ENCODE data around the gene TRMT44.

Gene TRMT44

DNA sequence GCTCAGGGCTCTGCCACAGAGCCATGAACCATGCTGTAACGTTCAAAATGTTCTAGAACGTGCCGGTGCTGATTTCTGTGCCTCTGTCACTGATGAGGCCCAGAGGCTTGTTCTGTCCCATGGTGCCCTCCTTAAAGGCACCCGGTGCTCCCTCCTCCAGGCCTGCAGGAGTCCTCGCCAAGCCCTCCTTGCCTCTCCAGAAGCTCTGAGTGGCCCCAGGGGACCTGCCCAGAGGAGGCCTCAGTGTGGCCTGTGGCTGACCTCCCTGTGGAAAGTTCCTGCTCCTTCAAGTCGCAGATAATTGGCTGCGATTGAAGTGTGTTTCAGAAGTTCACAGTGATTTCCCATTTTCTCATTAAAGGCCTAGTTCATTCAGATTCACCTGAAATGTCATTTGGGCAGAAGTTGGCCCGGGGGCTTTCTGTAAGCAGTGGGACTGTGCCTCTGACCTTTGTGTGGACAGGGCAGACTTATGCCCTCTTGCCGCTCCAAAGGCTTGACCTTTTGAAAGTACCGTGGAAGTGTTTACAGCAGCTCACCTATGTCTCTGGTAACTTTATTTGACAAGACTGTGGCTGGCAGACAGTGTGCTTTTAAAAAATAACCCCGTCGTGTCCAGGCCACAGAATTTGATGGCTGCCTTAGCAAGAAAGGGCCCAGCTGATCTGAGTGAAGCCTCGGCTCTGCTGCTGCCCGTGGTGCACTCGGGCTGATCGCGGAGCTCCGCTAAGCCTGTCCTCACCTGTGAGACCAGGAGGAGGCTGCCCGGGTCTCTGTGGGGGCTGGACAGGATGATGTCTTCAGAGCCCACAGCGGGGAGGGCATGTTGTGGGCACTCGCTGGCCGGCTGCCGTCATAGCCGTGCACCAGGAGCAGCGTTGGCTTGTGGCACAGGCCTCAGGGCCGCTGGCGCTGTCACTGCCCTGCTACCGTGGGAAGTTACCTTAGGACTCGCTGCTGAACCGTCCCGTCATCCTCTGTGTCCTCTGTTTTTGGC is 25.3 kb downstream of the TRMT44 start:
- DNase-seq = no peak

DNA sequence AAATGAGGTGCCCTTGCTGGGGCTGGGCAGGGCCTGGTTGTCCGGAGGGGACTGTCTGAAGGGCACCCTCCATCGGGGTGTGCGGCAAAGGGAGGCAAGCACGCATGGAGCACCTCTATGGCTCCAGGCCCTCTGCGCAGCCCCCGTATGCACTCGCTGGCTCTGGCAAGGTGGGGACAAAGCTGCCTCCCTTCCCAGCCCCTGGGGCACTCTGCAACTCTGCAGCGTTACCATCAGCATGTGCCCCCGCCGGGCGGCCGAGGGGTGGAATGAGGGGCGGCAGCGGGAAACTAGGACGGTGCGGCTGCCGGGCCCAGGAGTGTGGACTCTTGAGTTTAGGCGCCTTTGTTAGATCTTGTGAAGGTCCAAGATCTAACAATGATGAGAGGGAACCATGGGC is 26.4 kb downstream of the TRMT44 start:
- DNase-seq = no peak

DNA sequence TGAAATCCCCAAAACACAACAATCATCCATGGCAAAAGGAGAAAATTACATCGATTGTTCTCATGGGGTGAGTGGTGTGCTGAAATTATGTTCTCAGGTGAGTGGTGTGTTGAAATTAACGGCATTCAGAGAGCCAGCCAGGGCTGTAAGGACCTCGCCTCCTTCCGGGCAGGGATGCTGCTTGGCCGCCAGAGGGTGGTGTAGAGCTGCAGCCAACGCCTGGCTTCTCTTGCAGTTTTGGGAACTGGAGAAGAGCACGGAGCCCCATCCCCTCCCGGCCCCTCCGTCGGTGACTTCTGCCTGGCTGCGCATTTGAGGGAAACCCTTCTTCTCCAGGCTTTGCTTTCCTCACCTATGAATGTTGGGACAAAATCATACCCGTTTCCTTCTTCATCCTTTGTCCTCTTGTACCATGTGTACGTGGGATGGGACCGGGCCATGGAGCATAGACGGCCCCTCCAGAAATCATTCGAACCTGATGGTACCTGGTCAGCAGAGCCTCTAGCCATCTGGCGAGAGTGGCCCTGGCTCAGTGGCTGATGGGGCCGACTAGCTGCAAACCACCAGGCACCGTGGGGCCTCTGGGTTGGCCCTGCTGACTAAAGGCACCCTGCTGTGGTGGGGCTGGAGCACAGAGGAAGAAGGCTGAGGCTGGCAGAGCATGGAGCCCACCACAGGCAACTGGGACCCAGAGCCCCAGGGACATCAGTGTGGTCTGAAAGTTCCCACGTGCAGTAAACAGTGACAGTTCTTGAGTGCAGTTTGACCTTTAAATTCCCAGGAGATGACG is 28.4 kb downstream of the TRMT44 start:
- DNase-seq = peak in 39 of 51 donors; percentile 3 to 69 (median 36)

DNA sequence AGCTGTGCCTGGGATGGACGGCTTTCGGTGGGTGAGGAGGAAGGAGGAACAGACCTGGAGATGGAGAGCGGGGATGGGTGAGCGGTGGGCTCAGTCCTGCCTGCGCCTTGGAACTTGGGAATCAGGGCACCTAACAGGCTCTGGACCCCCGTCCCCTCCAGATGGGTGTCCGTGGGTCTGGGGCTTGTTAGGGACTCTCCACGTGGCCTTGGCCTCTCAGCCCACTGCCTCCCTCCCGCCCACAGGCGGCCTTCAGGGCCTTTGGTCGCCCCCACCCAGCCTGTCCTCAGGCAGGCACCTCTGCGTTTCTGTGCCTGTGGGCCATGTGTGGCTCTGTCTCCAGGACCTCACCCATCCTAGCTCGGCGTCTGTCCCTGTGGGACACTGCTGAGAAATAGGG is 29.0 kb downstream of the TRMT44 start:
- DNase-seq = no peak

DNA sequence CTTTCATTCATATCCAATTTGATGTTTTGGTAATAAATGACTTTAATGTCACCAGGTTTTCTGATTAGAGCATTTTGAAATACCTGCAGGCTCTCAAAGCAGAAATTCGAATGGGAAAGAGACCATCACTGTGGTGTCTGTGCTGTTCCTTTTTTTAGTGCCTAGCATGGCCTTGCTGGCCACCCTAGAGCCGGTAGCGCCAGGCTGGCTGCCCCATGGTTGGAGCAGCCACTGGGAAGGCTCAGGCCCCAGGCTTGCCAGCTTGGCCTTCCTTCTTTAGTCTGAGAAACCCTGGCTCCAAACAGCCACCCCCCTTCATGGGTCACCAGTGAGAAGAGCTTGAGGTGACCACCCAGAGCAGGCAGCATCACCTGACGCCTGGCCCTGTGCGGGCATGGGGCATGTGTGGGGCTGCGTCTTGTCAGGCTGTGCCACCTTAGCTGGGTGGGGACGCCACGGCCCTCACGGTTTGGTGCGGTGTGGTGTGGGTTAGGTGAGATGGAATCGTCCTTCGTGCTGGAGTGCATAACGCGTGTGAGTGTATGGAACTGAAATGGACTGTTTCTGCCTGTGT is 30.0 kb downstream of the TRMT44 start:
- DNase-seq = no peak

DNA sequence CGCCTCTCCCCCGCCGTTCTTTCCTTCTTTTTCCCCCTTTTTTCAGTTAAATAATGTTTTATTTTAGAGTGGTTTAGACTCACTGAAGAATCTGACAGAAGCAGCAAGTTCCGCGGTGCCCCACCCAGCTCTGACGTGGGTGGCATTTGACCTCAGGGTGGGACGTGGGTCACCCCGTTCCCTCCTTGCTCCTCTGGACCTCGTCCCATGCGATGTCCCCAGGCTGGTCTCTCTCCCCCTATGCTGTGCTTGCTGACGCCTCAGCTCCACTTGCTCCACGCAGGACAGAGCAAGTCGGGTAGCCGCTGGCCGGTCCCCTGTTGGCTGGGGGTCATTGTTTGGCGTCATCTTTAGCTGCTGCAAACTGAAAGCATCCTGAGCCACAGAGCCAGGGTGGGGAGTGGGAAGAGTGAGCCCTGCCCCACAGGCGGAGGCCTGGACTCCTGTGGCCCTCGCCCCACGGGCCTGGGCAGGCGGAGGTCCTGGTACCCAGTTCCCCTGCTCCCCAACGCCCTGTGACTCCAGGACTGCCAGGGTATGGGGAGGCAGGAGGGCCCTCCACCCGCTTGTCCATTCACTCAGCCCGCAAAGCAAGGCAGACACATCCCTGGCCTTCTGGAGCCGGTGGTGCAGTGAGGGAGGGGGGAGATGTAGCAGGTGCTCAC is 30.8 kb downstream of the TRMT44 start:
- DNase-seq = no peak

DNA sequence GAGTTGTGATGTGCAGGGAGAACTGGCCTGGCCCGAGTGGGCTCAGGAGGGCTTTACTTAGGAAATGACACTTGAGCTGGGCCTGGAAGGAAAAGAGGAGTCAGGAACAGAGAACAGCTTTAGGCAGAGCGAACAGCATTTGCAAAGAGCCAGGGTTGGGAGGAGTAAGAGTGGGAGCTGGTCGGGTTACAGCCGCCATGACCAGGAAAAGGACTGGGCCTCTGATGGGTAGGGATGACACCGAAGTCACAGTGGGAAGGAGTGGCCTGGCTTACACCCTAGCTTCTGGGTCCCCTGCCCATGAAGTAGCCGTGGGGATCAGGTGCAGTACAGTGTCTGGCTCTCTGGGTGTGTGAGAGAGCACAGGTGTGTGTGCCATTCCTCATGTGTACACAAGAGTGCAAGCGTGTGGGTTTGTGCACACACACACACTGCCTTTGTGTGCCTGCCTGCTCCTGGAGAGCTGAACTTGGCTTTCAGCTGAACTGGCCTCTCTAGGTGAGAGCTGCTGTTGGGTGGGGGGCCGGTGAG is 31.6 kb downstream of the TRMT44 start:
- no peak for DNase-seq

DNA sequence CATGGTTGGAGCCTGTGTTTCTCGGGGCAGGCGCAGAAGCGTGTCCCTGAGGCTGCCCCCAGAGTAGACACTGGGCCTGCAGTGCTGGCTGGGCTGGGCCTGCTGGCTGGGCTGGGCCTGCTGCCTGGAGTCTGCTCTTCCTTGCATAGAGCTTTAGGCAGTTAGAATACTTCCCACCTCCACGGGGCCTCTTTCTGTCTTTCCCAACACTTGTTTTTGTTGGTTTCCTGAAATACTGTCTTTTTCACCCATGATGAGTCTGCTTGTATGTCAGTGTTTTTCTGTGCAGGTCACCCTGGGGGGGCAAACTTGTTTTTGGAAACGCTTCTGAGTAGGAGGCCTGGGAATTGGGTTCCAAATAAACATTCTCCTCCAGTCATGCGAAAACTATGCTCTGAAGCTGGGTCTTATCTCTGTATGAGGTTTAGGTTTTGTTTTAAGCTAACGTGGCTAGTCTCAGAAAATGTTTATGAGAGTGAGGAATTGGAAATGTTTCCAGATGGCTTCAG is 32.2 kb downstream of the TRMT44 start:
- no peak for DNase-seq

DNA sequence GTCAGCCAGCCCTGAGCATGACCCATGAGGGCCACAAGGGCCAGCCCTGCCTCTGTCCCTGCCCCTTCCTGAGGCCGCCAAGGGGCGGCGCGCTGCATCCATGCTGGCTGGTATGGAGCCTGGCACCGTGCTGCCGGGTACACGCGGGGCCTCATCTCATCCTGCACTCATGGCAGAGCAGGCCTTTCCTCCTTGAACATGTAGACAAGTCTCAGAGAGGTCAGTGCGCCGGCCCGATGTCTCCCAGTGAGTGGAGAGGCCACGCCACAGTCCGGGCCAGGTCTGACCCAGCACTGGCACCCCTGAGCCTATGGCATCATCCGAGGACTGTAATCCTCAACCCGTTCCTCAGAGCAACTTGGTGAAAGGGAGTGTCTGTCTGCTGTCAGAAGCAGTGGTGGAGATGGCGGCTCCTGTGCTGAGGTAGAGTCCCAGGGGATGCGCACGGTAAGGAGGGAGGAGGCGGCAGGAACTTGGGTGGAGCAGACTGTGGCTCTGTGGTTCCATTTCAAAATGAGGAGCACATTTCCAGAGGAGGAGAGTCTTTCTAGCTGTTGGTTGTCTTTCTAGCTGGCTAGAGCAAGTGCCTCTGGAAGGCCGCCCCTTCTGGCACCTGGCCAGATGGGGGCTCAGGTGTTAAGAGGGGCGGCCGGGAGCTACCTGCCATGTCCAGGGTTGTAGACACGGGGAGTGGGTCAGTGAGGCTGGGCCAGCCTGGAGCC is 32.8 kb downstream of the TRMT44 start:
- no peak for DNase-seq

DNA sequence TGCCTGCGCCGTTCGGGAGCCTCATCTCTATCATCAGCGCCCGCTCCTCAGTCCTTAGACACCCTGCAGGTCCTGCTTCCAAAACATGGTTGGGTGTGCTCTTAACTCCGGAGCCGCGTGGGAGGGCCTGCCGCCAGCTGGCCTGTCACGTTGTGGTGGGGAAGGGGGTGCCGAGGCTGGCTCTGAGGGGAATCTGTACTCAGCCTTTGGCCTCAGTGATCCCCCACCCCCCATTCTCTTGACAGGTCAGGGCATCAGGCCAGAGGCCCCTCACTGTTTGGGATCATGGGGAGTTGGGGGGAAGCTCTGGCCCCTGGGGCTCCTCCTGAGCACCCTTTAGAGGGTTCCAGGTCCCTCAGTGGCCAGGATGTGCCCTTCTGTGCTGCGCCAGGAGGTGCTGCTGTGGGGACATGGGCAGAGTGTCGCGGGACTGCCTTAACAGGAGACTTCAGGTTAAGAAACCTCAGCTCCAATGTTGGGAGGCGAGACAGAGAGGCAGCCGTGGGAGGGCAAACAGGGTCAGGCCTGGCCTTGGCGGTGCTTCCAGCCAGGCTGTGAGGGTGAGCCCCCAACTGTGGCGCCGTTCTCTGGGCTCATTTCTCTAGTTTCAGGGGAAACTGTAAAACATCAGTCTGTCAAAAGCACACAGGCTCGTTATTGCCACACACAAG is 33.5 kb downstream of the TRMT44 start:
- DNase-seq = no peak

DNA sequence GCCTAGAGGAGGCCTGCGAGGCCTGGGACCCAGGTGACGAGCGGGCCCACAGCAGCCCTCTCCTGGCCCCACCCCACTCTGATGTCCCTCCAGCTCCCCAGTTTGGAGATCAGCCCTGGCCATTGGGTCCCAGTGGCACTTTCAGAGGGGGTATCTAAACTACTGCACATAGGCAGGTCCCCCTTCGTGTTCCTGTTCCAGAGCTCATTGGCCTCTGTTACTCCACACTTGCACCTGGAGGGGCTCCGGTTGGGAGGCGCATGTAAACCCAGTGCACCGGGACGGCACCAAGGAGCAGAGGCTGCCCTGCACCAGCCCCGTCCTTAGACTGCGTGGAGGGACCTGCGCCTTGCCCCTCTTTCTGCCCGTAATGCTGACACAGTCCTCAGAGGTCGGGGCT is 34.3 kb downstream of the TRMT44 start:
- no peak for DNase-seq

DNA sequence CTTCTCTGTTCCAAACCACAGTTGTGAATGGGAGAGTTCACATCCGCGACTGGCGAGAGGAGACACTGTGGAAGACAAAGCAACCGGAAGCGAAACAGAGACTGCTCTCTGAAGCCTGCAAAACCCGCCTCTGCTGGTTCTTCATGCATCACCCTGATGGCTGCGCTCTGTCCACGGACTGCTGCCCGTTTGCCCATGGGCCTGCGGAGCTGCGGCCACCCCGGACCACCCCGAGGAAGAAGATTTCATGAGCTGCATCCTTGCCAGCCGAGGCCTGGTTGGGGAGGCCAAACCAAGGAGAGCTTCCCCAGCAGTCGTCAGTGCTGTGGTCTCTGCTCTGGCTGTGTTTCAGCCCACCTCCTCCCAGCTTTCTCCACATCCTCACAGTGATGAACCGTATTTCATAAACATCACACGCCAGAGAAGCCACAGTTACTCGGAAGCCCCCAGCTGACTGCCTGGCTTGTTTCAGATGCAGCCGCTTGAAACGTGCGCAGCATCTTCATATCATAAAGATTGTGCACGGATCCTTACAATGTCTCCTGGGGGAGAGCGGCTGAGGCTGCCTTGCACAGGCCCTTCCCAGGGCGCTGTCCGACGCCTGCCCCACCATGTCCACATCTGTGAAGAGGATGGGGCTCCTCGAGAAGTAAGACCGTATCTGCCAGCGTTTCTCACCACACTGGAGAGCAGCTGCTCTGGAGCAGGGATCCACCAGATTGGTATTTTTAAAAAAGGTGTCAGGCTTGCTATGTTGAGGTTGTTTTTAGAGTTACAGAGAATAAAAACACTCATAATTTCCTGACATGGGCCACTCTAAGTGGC is 35.4 kb downstream of the TRMT44 start:
- no peak for DNase-seq

DNA sequence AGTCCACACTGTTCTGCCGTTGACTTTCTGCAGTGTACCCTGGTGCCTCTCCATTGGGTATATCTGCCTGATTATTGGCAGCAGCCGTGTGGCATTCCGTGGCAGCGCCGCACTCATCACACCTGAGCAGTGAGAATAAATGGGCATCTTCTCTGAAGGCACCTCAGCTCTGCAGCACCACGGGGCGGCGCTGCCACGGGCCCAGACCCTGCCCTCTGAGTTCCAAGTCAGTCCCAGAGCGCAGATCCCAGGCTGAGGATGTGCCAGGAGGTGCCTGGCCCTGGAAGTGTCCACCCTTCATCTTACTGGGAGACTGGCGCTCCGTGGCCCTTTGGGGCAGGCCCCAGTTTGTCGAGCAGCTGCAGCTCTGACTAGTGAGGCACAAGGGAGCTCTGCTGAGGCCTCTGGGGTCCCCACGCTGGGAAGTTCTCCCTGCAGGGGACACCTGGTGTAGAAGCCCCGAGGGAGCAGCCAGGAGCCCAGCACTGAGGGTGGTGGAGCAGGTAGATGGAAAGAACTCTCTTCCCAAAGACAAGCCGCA is 36.6 kb downstream of the TRMT44 start:
- DNase-seq = no peak

DNA sequence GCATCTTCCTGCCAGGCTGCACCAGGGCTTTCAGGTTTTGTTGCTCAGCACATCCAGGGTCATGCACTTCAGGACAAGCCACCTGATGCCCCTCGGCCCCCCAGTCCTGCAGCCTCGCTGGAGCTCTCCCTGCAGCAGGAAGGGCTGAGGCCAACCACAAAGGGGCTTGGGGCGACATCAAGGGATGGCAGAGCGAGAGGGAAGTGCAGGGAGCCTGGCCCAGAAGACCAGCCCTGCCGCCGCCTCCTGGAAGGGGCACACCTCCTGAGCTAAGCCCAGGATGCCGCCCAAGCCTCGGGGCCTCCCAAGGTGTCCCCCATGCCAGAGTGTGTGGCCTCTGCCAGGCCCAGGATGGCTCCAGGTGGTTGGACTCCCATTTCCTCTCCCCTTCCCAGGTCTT is 37.1 kb downstream of the TRMT44 start:
- DNase-seq = no peak

DNA sequence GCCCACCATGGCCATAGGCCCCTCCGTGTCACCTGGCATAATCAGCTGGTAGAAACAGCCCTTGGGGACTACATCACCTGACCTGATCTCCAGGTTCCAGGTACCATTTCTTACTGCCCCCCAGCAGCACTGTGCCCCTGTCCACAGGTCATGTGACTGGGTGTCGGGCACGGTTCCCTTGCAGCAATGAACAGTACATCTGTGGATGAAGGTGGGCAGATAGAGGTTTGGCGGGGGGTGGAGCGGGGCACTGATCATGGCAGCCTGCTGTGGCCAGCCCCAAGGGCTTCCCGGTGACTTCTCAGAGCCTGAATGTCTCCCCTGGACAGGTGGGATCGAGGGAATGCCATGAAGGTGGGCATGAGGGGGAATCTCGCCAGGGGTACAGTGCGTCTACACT is 37.8 kb downstream of the TRMT44 start:
- no peak for DNase-seq

DNA sequence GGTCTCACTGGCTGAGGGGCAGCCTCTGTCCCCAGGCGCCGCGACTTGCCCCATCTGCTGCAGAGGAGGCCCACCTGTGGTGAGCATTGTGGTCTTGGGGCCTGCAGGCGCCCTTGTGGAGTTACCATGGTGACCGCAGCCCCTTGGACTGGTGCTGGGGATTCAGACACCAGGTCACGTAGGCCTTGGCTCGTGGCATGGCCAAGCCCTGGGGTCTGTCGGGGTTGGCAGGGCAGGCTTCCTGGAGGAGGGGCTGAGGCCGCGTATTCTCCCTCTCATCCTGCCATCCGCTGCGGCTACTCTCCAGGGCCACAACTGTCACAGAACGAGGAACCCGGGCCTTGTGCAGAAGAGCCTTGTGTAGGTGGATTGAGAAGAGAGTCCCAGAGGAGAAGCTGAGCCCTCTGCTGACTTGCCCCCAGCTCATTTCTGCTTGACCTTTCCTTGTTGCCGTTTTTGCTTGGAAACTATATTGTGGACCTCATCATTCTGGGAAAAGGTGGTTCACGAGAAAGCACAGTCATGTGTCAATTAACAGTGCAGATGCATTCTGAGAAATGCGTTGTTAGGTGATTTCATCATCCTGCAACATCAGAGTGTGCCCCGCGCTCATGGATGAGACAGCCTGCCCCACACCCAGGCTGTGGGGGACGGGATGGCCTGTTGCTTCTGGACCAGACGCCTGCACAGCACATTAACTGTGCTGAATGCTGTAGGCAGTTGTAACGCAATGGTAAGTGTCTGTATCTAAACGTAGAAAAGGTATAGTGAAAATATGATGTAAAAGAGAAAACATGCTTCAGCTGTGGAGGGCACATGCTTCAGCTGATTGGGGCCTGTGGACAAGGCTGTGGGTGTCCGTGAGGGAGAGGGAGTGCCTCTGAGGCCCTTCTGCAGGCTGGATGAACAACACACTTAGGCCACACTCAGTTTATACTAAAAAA is 38.5 kb downstream of the TRMT44 start:
- no peak for DNase-seq

DNA sequence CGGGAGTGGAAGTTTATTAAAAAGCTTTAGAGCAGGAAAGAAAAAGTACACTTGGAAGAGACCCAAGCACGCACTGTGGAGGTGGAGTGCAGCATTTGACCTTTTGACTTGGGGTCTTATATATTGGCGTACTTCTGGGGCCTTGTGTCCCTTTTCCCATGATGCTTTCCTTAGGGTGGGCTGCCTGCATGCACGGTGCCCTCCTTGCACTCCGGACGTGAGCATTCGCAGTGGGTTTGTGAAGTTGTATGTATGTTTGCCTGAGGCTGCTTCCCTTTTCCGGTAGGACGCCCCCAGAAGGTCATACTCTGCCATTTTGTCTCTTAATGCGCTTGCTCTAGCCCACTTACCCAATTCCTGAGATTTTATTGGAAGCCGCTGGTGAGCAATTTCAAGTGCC is 39.6 kb downstream of the TRMT44 start:
- DNase-seq = no peak
